GM19025 (cell line): Measurements from ENCODE around the gene TRIM27.
"Not testable (repeated sequence)": the region's sequence is repeated elsewhere in the genome, so short reads cannot be mapped to it uniquely, and the experiment has no call there.

Experiments
- ATAC-seq: cut with Tn5 transposase; IDR thresholded peaks from one replicate; pipeline ENCODE4 v1.9.1; 2021; ENCODE audit warnings: mild to moderate bottlenecking, low read depth, moderate library complexity; ENCODE audit not compliant: unreplicated experiment

TRIM27 gene

GRCh38 chr6:28897369-28897745, 26.4 kb downstream of the TRIM27 start:
- ATAC-seq = no peak

- peak; percentile 1 for ATAC-seq
Measured at GRCh38 chr6:28896505-28897368, 27.0 kb downstream of the TRIM27 start.

GRCh38 chr6:28895131-28895812, 28.5 kb downstream of the TRIM27 start:
- peak; percentile 55 for ATAC-seq

DNA sequence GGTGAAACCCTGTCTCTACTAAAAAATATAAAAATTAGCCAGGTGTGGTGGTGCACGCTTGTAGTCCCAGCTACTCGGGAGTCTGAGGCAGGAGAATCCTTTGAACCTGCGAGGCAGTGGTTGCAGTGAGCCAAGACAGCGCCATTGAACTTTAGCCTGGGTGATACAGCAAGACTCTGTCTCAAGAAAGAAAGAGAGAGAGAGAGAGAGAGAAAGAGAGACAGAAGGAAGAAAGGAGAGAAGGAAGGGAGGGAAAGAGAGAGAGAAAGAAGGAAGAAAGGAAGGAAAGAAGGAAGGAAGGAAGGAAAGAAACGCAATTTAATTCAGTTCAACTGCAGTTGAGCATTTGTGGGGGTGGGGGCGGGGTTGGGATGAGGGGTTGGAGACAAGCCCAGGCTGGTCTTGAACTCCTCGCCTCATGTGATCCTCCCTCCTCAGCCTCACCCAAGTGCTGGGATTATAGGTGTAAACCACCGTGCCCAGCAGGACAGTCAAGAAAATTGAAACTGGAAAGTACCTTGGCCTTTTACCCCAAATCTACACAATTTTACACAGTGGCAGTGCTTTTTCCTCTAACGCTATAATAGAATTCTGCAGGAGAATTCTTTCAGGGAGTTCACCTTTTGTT, 30.5 kb downstream of the TRIM27 start:
- no peak for ATAC-seq

- ATAC-seq = no peak
Measured at GRCh38 chr6:28892525-28892924, 31.3 kb downstream of the TRIM27 start.

DNA sequence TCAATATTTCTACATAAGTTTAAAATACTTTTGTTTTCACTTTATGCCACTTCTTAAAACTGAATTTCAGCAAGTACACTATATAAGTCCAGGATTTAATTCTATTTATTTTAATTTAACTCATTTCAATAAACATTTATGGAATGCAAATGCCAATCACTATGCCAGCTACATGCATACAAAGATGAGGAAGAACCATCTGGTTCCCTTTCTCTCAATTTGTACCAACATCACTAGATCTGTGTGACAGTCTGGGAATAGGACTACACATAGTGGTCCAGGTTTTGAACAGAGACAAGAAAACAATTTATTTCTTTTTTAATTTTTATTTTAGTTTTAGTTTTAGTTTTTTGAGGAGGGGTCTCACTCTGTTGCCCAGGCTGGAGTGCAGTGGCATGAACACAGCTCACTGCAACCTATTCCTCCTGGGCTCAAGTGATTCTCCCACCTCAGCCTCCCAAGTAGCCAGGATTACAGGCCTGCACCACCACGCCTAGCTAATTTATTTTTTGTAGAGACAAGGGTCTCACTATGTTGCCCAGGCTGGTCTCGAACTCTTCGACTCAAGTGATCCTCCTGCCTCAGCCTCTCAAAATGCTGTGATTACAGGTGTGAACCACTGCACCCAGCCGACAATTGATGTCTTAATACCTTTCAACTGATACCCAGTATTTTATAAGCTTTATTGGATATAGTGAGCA, 35.8 kb downstream of the TRIM27 start:
- no peak for ATAC-seq

GRCh38 chr6:28886079-28886439, 37.7 kb downstream of the TRIM27 start:
- ATAC-seq = no peak

DNA sequence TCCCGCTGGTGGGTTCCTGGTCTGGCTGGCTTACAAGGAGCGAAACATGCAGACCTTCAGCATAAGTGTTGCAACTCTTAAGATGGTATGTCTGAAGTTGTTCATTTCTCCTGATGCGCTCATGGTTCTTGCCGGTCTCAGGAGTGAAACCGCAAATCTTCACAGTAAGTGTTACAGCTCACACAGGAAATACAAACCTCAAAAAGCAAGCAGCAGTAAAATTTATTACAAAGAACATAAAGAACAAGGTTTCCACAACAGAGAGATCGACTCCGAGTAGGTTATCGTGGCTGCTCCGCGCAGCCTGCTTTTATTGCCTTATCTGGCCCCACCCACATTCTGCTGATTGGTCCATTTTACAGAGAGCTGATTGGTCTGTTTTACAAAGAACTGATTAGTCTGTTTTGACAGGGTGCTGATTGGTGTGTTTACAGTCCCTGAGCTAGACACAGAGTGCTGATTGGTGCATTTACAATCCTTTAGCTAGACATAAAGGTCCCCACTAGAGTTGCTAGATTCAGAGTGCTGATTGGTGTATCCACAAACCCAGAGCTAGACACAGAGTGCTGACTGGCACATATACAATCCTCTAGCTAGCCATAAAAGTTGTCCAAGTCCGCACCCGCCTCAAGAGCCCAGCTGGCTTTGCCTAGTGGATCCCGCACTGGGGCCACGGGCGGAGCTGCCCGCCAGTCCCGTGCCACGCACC, 39.2 kb downstream of the TRIM27 start:
- ATAC-seq = no peak

GRCh38 chr6:28880894-28881780, 42.6 kb downstream of the TRIM27 start:
- ATAC-seq = no peak

- no peak for ATAC-seq
Measured at GRCh38 chr6:28880519-28880893, 43.3 kb downstream of the TRIM27 start.

DNA sequence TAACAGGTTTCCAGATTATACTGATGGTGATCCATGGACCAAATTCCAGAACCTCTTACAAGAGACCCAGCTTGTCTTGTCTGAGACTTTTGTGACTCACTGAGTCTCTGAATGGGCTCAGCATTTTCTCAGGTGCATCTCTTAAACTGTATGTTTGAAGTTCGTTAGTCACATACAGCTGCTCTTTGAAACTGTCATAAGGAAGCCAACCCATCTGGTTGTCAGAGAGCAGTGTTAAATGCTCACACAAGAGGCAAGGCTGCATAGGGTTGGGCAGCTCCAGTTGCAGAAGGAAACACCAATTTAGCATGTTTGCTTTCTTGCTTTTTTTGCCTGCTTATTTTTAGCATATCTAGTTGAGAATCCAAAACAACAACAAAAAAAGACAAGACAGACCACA, 47.1 kb downstream of the TRIM27 start:
- ATAC-seq = no peak

- no peak for ATAC-seq
Measured at GRCh38 chr6:28875191-28875747, 48.5 kb downstream of the TRIM27 start.

GRCh38 chr6:28872157-28872817, 51.5 kb downstream of the TRIM27 start:
- not testable (repeated sequence) for ATAC-seq

DNA sequence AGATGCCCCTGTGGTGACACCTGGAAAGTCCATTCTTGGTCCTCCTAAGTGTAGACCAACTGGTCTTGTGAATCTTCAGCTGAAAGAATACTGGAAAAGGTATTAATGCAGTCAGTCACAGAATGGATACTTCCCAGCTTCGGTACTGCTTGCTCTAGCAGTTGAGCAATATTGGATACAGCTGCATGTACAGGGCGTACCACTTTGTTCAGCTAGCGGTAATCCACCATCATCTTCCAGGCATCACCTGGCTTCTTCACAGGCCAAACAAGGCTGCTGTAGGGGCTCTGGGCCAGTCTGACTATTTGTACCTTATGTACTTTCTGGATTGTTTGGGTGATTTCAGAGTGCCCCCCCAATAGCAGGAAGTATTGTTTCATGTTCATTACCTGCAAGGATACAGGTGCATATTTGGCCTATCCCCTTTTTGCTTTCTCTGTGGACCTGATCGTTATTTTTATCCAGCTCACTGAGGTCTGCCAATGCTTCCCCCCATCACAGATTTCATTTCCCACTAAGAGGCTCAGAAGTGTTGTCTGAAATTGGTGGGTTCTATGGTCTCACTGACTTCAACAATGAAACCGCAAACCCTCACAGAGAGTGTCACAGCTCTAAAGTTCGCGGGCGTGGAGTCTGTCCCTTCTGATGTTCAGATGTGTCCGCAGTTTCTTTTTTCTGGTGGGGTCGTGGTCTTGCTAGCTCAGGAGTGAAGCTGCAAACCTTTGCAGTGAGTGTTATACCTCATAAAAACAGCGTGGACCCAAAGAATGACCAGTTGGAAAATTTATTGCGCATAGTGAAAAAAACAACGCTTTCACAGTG, 52.2 kb downstream of the TRIM27 start:
- ATAC-seq = no peak

- ATAC-seq = no peak
Measured at GRCh38 chr6:28868873-28869272, 54.9 kb downstream of the TRIM27 start.

- ATAC-seq = peak; percentile 2
Measured at GRCh38 chr6:28867086-28867409, 56.7 kb downstream of the TRIM27 start.

GRCh38 chr6:28866205-28867085, 57.3 kb downstream of the TRIM27 start:
- peak; percentile 61 for ATAC-seq
